ENCODE measurements around the gene SLC9A6. TPM values are rescaled to one million over a fixed set of nuclear protein-coding genes. Genes with fewer than 3 reads are reported as not detected.

The SLC9A6 gene
- total and polyA plus RNA-seq, 2 of the 8 experiments (the other 6 are each of a cell fraction or from before 2014, with no cell fraction given) = 8.0 to 14.1 TPM

DNA sequence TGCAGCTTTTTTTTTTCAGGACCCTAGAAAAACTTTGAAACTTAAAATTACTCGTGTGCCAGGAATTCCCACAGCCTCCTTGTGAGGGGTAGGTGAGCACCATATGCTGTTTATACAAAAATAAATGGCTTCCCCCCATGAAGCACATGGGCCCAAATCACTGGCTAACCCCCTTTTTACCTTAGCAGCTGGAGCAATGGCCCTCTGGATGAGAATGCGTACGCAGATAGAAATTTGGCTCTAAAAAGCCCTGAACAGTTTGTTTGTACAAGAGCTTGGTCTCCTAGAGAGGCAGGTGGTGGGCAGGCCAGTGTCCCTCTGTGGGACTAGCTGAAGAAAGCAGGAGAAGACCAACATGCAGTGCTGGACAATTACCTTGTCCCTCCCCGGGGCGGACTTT, 76.5 kb downstream of the SLC9A6 start:
- DNase-seq (ENCODE audit: low read depth in 1 of 2, low spot score in 2 of 2) (no peak), FAIRE-seq (no peak)
- ChIA-PET POLR2A (ENCODE audit: partially characterized antibody) (no interaction called here), CTCF (ENCODE audit: partially characterized antibody) (interaction anchor here (1.4 kb wide), 1 partner anchor 101 kb away, joined by 3 read pairs; no protein-coding TSS in a partner anchor)
- Histone ChIP-seq H2BK120ac (replicated peaks; ENCODE audit: low read depth, low read length) (no peak overlapping the region), H3K23ac (ENCODE audit: insufficient read length) (no peak overlapping the region), H3K27ac (ENCODE audit: low read depth, low read length) (no peak overlapping the region), H3K18ac (ENCODE audit: extremely low read depth, low read length) (no peak overlapping the region), H2BK20ac (ENCODE audit: low read length) (no peak overlapping the region), H3K4me1 (replicated peaks in 1 of 4; ENCODE audit: control insufficient read depth in 3 of 4, insufficient read depth in 4 of 4, low read length in 3 of 4) (no peaks in the 10 kb centered on the region), H4K8ac (ENCODE audit: extremely low read depth, insufficient read depth, low read length) (no peak overlapping the region), H3K79me1 (ENCODE audit: low read depth, low read length) (no peaks in the 10 kb centered on the region), H2AFZ (ENCODE audit: low read length) (no peak overlapping the region), H2AK5ac (ENCODE audit: low read depth, low read length) (no peak overlapping the region), H2BK12ac (ENCODE audit: low read depth, low read length) (no peak overlapping the region), H3K4me3 (ENCODE audit: extremely low read depth in 1 of 4, insufficient read depth in 2 of 4, low read depth in 3 of 4, low read length in 4 of 4) (no peak overlapping the region), H3K9ac (replicated peaks in 1 of 4; ENCODE audit: extremely low read depth in 1 of 4, low read depth in 3 of 4, low read length in 3 of 4) (no peak overlapping the region), H3K27me3 (replicated peaks in 1 of 4; ENCODE audit: control insufficient read depth in 3 of 4, extremely low read depth in 1 of 4, insufficient read depth in 3 of 4, low read length in 3 of 4) (no peaks in the 10 kb centered on the region), H3K14ac (ENCODE audit: insufficient read length) (no peak overlapping the region), H4K20me1 (replicated peaks in 1 of 2; ENCODE audit: control insufficient read depth in 1 of 2, insufficient read depth in 2 of 2, low read length in 2 of 2) (no peaks in the 10 kb centered on the region), H2BK5ac (ENCODE audit: low read depth, low read length) (no peak overlapping the region), H3K4me2 (ENCODE audit: insufficient read depth in 1 of 2, low read depth in 2 of 2, low read length in 2 of 2) (no peak overlapping the region), H4K91ac (replicated peaks; ENCODE audit: insufficient read length, low read length) (no peak overlapping the region), H3K4ac (replicated peaks; ENCODE audit: insufficient read length, low read depth, low read length) (no peak overlapping the region), H3K9me3 (ENCODE audit: insufficient read depth in 2 of 2, low read depth in 1 of 2, low read length in 1 of 2) (no peaks in the 10 kb centered on the region), H4K5ac (ENCODE audit: insufficient read length, low read depth, low read length) (no peak overlapping the region), H3K56ac (replicated peaks; ENCODE audit: insufficient read length, low read depth, low read length) (no peak overlapping the region), H3K79me2 (ENCODE audit: control insufficient read depth in 1 of 2, insufficient read depth in 2 of 2, low read length in 2 of 2) (no peaks in the 10 kb centered on the region), H2BK15ac (ENCODE audit: low read length) (no peak overlapping the region), H3K36me3 (ENCODE audit: control insufficient read depth in 2 of 4, insufficient read depth in 4 of 4, low read length in 3 of 4) (no peaks in the 10 kb centered on the region), H3K23me2 (ENCODE audit: low read depth, low read length) (no peaks in the 10 kb centered on the region)
- TF ChIP-seq BRCA1 (IDR thresholded peaks at IDR 0.05; ENCODE audit: low read depth, low read length) = no peak
- TF ChIP-seq SAP30 (IDR thresholded peaks at IDR 0.05; ENCODE audit: insufficient read depth, insufficient replicate concordance, low read length) = no peak
- TF ChIP-seq CTBP2 (IDR thresholded peaks at IDR 0.05; ENCODE audit: borderline replicate concordance, insufficient read depth, insufficient read length, low read length) = no peak
- TF ChIP-seq RFX5 (IDR thresholded peaks at IDR 0.05; ENCODE audit: borderline replicate concordance, low read depth, low read length) = no peak
- TF ChIP-seq KDM1A (IDR thresholded peaks at IDR 0.05; ENCODE audit: borderline replicate concordance, low read length) = no peak
- TF ChIP-seq NRF1 (IDR thresholded peaks at IDR 0.05; ENCODE audit: low read depth, low read length) = no peak
- no peak for TF ChIP-seq SP1 (IDR thresholded peaks at IDR 0.05; ENCODE audit: low read depth, low read length)
- no peak for TF ChIP-seq RXRA (IDR thresholded peaks at IDR 0.05; ENCODE audit: insufficient read depth, low read depth, low read length)
- no peak for TF ChIP-seq NANOG (IDR thresholded peaks at IDR 0.05; ENCODE audit: insufficient read depth, low read depth, low read length, poor library complexity, severe bottlenecking)
- no peak for TF ChIP-seq PHF8 (conservative IDR thresholded peaks at IDR 0.05; ENCODE audit: low read depth, low read length)
- no peak for TF ChIP-seq EZH2 (IDR thresholded peaks at IDR 0.05; ENCODE audit: low read depth, low read length, severe bottlenecking)
- WGBS, 2 experiments (ENCODE audit: extremely low coverage in 1 of 2, insufficient coverage in 1 of 2, insufficient read length in 1 of 2, insufficient replicate concordance in 2 of 2, low coverage in 1 of 2, low lambda C conversion rate in 2 of 2, missing lambda C conversion rate in 1 of 2) = 91% methylated on average over 5 of the region's 5 CpGs; no CpG with 5 or more reads in 1 of the 2 experiments
